AG04450 (cell line): ENCODE data around the gene ARHGEF10L. TPM values are rescaled to one million over a fixed set of nuclear protein-coding genes. Genes with fewer than 3 reads are reported as not detected.
A peak's percentile ranks its signal among the peaks of the same experiment; 100 is the strongest.

Source experiments
- CTCF ChIA-PET: fragments of 300-600, 350-600 bp; formaldehyde crosslinking; extraction: SDS; loops from one replicate; lab custom pipeline; 2022; ENCODE audit warnings: antibody characterized with exemption, inconsistent platforms; lab: Charles Lee
- POLR2A ChIA-PET: fragments of 350-600 bp; formaldehyde crosslinking; extraction: SDS; loops from one replicate; lab custom pipeline; 2021; ENCODE audit warnings: antibody characterized with exemption, inconsistent platforms; lab: Yijun Ruan, JAX
- DNase-seq: peaks from one replicate; pipeline ENCODE4 v3.0.0-alpha.2; 2011; ENCODE audit warnings: low read depth, low spot score
- H3K27ac ChIP-seq: one replicate; pipeline ENCODE4 v1.5.1; 2012; ENCODE audit warnings: low read depth, low read length, control low read depth
- H3K27me3 ChIP-seq: one replicate; pipeline ENCODE4 v1.6.0; 2012; ENCODE audit warnings: low read length; ENCODE audit not compliant: control insufficient read depth, insufficient read depth
- H3K4me3 ChIP-seq: 2 replicates; pipeline ENCODE4 v1.5.1; 2011; ENCODE audit warnings: mild to moderate bottlenecking, low read depth, low read length, control low read depth
- H3K9me3 ChIP-seq: 2 replicates; pipeline ENCODE4 v1.5.1; 2012; ENCODE audit warnings: low read length; ENCODE audit not compliant: control insufficient read depth, insufficient read depth
- polyA plus RNA-seq: library from polyadenylated mRNA; depleted of rRNA; stranded (reverse); fragments of >200 nt; gene quantifications from 2 replicates; pipeline ENCODE4 v1.2.3, GENCODE V29; 2011
- TF ChIP-seq, protein P1 (sequence below): IDR thresholded peaks from 2 replicates; pipeline ENCODE4 v1.5.1; 2011; ENCODE audit warnings: low read depth, low read length, control low read depth, inconsistent platforms

ARHGEF10L gene
- polyA plus RNA-seq, 1 experiment = 5.7 TPM

- TF ChIP-seq, protein P1, sequence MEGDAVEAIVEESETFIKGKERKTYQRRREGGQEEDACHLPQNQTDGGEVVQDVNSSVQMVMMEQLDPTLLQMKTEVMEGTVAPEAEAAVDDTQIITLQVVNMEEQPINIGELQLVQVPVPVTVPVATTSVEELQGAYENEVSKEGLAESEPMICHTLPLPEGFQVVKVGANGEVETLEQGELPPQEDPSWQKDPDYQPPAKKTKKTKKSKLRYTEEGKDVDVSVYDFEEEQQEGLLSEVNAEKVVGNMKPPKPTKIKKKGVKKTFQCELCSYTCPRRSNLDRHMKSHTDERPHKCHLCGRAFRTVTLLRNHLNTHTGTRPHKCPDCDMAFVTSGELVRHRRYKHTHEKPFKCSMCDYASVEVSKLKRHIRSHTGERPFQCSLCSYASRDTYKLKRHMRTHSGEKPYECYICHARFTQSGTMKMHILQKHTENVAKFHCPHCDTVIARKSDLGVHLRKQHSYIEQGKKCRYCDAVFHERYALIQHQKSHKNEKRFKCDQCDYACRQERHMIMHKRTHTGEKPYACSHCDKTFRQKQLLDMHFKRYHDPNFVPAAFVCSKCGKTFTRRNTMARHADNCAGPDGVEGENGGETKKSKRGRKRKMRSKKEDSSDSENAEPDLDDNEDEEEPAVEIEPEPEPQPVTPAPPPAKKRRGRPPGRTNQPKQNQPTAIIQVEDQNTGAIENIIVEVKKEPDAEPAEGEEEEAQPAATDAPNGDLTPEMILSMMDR = peak; percentile 41
- POLR2A ChIA-PET = no interaction called here
- DNase-seq = no peak
- Histone ChIP-seq H3K4me3 (no peak overlapping the region), H3K27me3 (no peaks in the 10 kb centered on the region), H3K9me3 (no peaks in the 10 kb centered on the region), H3K27ac (no peak overlapping the region)
- CTCF ChIA-PET = interaction anchor here (0.6 to 1.8 kb wide), 2 partner anchors 22 to 134 kb away, joined by 3 to 6 read pairs; no protein-coding TSS in a partner anchor
Observed at GRCh38 chr1:17629460-17629859, 90.0 kb downstream of the ARHGEF10L start.

DNA sequence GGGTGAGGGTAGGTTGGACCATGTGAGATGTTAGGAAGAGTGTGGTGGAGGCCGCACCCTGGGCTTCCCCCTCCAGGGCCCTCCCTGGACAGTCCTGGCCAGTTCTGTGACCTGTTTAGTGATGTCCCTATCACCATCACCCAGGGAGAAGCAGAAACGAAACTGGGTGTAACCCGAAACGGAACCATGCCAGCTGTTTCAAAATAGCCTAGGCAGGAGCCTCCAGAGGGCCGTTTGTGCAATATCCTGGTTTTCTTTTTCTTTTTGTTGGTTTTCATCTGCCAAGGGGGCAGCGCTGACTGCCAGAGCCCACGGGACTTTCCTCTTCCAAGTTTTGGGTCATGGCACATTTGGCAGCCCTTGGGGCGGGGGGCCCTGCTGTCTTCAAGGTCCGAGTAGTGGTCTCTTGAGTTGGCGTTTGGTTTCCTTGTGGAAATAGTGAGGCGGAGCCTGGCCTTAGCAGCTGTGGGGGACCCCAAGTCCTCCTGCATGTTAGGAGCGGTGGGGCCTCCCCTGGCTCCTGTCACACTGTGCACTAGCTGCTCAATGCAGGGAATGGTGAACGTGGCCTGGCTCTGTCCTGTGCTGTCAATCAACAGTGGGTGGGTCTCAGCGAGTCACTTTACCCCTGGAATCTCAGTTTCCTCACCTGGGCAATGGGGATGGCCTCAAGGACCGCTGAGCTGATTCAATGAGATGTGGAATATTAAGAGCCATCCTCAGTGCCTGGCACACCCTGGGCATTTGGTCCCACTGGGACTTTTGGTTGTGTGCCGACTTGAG lies 90.7 kb downstream of the ARHGEF10L start:
- TF ChIP-seq, protein P1 = no peak
- Histone ChIP-seq H3K9me3 (no peaks in the 10 kb centered on the region), H3K27ac (no peak overlapping the region), H3K4me3 (no peak overlapping the region), H3K27me3 (no peaks in the 10 kb centered on the region)
- POLR2A ChIA-PET = no interaction called here
- CTCF ChIA-PET = interaction anchor here (0.6 to 1.8 kb wide), 2 partner anchors 23 to 135 kb away, joined by 5 to 6 read pairs; no protein-coding TSS in a partner anchor
- DNase-seq = no peak

- ChIA-PET POLR2A (no interaction called here), CTCF (interaction anchor here (0.6 to 1.8 kb wide), 2 partner anchors 24 to 136 kb away, joined by 5 to 6 read pairs; no protein-coding TSS in a partner anchor)
- TF ChIP-seq, protein P1 = no peak
- no peak overlapping the region for H3K27ac ChIP-seq
- H3K9me3 ChIP-seq = no peaks in the 10 kb centered on the region
- no peak for DNase-seq
- no peak overlapping the region for H3K4me3 ChIP-seq
- no peaks in the 10 kb centered on the region for H3K27me3 ChIP-seq
Observed at GRCh38 chr1:17630986-17631385, 91.5 kb downstream of the ARHGEF10L start.

- H3K4me3 ChIP-seq = no peak overlapping the region
- H3K27ac ChIP-seq = no peak overlapping the region
- H3K27me3 ChIP-seq = no peaks in the 10 kb centered on the region
- no peaks in the 10 kb centered on the region for H3K9me3 ChIP-seq
- TF ChIP-seq, protein P1 = no peak
- DNase-seq = no peak
- ChIA-PET POLR2A (no interaction called here), CTCF (interaction anchor here (3.7 kb wide), 1 partner anchor 137 kb away, joined by 13 read pairs; no protein-coding TSS in a partner anchor)
Observed at GRCh38 chr1:17631410-17631809, 91.9 kb downstream of the ARHGEF10L start.

GRCh38 chr1:17632106-17632505 lies 92.6 kb downstream of the ARHGEF10L start:
- H3K27ac ChIP-seq = no peak overlapping the region
- H3K4me3 ChIP-seq = no peak overlapping the region
- DNase-seq = no peak
- POLR2A ChIA-PET = no interaction called here
- H3K27me3 ChIP-seq = no peaks in the 10 kb centered on the region
- CTCF ChIA-PET = interaction anchor here (1.5 to 3.7 kb wide), 2 partner anchors 130 to 138 kb away, joined by 13 to 14 read pairs; no protein-coding TSS in a partner anchor
- TF ChIP-seq, protein P1 = no peak
- no peaks in the 10 kb centered on the region for H3K9me3 ChIP-seq
